Breast epithelium (tissue), 3 donors: ENCODE data around the gene HIPK2.

Source experiments
- CTCF ChIP-seq, 3 donors: fragments of 450-650 bp; IDR thresholded peaks; one replicate each; pipeline ENCODE4 v1.5.1; 2016 to 2017; ENCODE audit warnings: antibody characterized with exemption in 3 of 3, mild to moderate bottlenecking in 3 of 3, moderate library complexity in 3 of 3
- POLR2A ChIP-seq: fragments of 450-650 bp; IDR thresholded peaks from one replicate; pipeline ENCODE4 v1.6.1; 2016; ENCODE audit warnings: antibody characterized with exemption, mild to moderate bottlenecking, moderate library complexity

GRCh38 chr7:139568813-139569490, 208.8 kb downstream of the HIPK2 start:
- TF ChIP-seq CTCF (IDR thresholded peaks at IDR 0.05) (no peak), POLR2A (no peak)
